Fibroblast of peridontal ligament (primary cell): ENCODE measurements around the gene OSBPL9.
"Not testable (repeated sequence)": the region's sequence is repeated elsewhere in the genome, so short reads cannot be mapped to it uniquely, and the experiment has no call there.

Experiments used
- DNase-seq: peaks from one replicate; pipeline ENCODE4 v3.0.0-alpha.2; 2010; ENCODE audit errors: extremely low read depth

OSBPL9 gene

DNA sequence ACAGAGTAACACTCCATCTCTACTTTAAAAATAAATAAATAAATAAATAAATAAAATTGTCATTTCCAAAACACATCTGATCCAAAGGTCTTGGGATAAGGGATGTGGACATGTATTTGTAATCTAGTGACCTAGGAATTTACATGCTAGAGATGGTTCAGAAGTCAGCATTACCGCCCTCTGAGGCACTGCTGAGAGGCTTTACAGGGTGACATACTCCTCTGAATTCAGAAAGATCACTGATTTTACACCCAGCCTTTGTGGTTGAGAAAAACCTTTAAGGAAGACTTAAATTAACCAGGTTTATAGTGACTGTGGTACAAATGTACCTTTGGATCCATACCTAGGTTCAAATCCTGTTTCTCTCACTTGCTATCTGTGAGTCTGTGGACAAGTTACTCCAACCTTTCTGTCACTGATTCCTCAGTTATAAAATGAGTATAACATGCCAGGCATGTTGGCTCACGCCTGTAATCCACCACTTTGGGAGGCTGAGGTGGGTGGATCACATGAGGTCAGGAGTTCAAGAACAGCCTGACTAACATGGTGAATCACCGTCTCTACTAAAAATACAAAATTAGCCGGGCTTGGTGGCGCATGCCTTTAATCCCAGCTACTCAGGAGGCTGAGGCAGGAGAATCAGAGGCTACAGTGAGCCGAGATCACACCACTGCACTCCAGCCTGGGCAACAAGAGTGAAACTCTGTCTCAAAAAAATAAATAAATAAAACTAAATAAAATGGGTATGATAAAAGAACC lies 20.1 kb downstream of the OSBPL9 start:
- peak; percentile 77 for DNase-seq

DNA sequence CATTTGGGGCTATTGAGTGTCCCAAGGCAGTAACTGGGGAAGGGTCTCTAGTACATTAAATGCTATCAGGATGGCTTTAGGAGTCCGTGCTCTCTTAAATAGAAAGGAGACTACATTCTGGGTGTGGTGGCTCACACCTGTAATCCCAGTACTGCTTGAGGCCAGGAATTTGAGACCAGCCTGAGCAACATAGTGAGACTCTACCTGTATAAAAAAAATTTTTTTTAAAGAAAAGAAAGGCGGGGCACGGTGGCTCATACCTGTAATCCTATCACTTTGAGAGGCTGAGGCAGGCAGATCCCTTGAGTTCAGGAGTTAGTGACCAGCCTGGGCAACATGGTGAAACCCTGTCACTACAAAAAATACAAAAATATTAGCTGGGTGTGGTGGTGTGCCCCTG lies 21.5 kb downstream of the OSBPL9 start:
- DNase-seq, result no peak

DNA sequence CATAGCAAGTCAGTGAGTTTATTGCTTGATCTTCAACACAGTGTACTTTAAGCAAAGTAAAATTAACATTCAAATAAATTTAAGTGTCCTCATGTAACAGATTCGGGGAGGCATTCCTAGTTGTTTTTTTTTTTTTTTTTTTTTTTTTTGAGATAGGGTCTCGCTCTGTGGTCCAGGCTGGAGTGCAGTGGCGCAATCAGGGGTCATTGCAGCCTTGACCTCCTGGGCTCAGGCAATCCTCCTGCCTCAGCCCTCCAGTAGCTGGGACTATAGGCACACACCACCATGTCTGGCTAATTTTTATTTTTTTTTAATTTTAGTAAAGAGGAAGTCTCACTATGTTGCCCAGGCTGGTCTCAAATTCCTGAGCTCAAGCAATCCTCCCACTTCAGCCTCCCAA lies 22.8 kb downstream of the OSBPL9 start:
- no peak for DNase-seq

DNA sequence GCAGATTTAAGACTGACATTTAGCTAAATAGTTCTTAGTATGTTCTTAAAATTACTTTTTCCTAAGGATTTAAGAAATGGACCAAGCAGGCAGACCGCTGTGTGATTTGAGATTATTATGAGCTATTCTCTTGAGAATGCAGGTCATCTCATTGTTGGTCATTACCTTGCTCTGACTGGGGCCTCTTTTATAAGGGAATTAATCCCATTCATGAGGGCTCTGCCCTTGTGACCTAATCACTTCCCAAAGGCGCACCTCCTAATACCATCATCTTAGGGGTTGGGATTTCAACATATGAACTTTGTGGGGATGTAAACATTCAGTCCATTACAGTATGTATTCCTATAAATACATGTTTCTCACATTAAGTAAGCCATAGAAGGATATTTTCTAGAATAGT lies 24.2 kb downstream of the OSBPL9 start:
- no peak for DNase-seq

DNA sequence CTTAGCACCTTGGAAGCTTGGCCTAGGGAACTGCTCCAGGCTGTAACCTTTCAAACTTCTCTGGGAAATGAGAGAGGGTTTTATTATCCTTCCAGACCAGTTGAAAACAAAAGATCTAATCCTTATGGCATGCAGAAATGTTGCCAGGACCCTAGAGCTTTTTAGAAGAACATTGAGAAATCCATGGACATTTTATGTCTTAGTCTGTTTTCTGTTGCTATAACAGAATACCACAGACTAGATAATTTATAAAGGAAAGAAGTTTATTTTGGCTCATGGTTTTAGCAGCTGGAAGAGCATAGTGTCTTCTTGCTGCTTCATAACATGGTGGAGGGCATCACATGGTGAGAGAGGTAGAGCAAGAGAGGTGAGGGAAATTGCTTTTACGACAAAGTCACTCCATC lies 25.8 kb downstream of the OSBPL9 start:
- DNase-seq, result peak; percentile 97

DNA sequence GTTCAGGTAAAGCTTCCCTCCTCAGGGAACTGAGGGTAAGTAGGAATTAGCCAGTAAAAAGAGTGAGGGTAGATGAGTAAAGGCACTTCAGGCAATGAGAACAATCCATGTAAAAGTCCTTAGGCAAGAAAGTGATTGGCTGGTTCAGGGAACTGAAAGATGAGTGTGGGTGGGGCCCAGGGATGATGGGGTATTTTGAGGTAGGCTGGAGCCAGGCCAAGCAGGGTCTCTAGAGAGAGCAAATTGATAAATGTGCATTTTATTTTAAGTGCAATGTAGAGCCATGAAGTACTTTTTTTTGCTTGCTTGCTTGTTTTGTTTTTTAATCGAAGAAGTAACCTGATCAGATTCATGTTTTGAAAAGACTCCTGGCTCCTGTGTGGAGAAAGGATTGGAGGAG lies 26.5 kb downstream of the OSBPL9 start:
- DNase-seq, result no peak

DNA sequence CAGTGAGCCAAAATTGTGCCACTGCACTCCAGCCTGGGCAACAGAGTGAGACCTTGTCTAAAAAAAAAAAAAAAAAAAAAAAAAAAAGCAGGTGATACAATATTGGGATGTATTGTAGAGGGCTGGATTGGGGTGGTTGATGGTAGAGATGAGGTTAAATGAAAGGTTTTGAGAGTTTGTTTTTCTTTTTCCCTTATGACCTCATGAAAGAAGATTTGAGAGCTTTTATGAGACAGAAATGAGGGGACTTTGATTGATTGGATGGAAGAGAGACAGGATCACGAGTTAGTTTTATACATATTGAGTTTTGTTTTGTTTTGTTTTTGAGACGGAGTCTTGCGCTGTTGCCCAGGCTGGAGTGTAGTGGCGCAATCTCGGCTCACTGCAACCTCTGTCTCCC lies 27.1 kb downstream of the OSBPL9 start:
- DNase-seq, result no peak

DNA sequence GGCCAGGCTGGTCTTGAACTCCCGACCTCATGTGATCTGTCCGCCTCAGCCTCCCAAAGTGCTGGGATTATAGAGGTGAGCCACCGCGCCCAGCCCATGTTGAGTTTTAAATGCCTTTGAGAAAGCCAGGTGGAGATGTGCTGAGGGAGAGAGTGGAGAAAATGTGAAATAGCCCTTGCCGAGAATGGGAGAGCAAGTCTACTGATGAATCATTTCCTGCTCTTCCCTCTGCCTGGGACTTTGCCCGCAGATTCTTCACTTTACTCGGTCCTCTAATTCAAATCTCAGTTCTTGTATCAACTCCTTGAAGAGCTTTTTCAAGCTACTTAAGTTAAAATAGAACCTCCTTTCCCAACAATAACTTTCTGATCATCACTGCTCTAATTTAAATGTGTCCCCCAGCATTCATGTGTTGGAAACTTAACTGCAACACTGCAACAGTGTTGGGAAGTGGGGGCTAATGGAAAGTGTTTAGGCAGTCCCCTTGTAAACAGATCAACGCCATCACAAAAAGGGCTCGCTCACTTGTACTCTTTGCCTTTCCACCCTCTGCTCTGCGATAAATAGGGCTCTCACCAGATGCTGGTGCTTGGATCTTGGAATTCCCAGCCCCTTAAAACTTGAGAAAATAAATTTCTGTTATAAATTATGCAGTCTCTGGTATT lies 27.8 kb downstream of the OSBPL9 start:
- DNase-seq, result peak; percentile 71

DNA sequence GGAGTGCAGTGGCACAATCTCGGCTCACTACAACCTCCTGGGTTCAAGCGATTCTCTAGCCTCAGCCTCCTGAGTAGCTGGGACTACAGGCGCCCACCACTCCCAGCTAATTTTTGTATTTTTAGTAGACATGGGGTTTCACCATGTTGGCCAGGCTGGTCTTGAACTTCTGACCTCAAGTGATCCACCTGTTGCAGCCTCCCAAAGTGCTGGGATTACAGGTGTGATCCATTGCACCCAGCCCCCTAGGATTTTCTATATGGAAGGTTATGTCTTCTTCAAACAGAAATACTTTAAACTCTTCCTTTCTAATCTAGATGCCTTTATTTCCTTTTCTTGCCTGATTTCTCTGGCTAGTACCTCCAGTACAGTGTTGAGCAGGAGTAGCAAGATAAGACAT lies 29.7 kb downstream of the OSBPL9 start:
- not testable (repeated sequence) for DNase-seq

DNA sequence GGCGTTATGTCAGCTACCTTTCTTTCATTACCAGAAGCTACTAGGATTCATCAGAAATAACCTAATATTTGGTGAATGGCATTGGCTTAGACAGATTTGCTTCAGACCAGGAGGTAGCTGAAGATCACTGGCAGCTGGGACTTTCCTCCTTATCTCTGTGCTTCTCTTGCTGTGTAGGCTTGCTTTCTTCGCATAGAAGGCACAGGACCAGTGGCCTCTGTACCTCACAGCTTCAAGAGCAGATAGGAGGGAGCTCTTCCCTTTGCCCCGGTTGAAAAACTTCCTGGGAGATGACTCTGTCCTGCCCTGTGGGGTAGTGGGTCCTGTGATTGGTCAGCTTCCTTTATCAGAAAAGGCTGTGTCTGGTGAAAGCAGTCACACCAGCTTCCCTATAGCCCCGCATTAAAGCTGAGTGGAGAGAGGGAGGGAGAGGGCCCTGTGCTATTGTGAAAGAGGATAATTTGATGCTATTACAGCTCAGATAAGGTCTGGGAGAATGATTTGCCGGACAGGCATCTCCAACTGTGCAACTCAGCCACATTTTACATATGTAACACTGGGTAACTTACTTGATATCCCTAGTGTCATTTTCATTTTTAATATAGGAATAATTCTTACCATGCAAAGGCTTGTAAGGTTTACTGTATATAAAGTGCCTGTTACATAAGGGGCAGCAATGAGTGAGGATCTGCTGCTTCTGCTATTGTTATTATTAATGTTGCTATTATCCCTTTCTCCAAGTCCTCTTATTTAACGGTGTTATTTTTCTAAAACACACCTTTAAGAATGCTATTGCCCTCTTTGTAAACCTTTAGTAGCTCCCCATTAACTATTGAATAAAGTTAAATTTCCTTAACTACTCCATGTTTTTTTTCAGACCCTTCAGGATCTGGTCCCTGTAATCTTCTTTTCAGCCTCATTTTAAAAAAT lies 31.6 kb downstream of the OSBPL9 start:
- DNase-seq, result peak; percentile 82

DNA sequence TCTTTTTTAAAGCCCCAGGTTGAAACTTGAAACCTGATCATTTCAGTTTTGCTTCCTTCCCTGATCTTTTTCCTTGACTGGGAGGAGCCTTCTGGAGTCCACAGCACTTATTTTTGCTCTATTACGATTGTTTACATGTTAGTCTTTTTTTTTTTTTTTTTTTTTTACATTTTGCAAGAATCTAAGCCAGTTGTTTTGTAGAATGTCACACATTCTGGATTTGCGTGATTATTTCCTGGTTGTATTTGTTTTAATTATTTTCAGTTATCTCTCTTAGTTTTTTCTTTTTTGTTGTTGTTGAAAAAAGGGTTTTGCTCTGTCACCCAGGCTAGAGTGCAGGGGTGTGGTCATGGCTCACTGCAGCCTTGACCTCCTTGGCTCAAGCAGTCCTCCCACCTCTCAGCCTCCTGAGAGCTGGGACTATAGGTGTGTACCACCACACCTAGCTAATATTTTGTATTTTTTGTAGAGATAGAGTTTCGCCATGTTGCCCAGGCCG lies 32.8 kb downstream of the OSBPL9 start:
- no peak for DNase-seq

DNA sequence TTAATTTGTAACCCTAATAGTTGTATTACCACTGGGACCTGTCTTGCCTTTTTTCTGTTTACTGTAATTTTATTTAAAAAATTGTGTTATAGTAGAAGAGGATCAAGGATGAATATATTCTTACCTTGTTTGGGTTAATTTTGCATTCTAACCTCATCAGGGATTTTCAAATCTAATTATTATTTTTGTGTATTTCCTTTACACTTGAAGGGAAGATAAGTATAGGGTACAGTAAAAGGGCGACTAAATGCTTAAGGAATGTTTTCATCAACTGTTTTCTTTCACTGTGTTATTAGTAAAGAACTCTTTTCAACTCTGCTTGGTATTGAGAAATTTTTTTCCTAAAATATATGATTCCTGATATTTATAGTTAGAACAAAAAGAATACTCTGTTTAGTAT lies 33.3 kb downstream of the OSBPL9 start:
- DNase-seq, result no peak

DNA sequence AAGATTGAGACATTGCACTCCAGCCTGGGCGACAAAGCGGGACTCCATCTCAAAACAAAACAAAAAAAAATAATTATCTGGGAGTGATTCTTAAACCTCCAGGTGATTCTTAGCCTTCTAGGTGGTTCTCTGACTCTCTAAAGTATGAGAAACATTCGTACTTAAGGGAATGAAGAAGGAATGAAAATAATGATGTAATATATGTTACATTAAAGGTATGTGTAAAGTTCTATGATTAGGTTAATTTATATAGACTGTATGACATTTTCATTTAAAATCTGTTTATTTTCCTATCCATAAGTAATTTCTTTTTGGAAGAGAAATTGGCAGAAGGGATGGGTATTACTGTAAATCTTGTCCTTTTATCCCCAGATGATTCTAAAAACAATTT lies 34.7 kb downstream of the OSBPL9 start:
- DNase-seq, result no peak

DNA sequence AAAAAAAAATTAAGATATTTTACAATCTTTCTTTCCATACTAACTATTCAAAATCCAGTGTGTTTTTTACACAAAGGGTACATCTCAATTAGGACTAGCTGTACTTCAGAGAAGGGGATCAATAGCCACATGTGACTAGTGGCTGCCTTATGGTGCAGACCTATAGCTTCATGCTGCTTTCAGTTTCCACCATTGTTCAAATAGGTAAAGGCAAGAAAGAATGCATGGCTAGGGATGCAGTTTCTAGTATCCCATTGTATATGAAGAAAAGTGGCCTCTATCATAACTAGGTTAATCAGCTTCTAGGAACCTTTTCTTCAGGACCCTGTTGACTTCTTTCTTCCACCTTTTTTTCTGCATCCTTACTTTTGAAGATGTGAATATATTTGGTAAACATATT lies 35.7 kb downstream of the OSBPL9 start:
- DNase-seq, result no peak

DNA sequence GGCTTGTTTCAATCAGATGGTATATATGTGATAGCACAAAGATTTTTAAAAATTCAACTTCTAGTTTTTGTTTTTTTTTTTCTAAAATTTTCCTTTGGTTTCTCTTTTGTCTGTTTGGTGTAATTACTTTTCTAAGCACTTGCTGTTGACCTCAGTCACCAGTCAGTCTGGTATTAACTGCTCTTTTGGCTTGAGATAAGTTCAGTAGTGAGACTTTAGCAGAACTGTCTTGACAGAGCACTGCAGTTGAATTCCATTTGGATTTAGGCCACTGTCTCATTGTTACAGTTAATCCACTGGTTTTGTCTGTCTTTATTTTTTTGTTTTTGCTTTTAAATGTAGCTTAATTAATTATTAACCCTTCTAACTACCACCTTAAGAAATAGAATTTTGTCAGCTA lies 36.2 kb downstream of the OSBPL9 start:
- no peak for DNase-seq

DNA sequence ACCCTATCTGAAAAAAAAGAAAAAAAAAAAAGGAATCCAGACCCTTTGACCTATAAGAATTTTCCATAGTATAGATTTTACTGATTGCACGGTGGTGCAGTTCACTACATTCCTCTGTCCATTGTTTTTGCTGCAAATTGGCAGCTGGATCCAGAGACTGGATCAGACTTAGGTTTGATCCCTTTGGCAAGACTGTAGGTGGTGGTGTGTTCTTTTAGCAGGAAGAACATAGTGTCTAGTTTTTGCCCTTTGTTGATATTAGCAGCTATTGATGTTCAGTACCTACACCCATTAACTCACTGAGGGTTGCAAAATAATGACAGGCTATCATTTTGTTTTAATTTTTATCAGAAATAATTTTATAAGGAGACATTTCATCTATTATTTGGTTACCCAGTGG lies 37.1 kb downstream of the OSBPL9 start:
- DNase-seq, result no peak

DNA sequence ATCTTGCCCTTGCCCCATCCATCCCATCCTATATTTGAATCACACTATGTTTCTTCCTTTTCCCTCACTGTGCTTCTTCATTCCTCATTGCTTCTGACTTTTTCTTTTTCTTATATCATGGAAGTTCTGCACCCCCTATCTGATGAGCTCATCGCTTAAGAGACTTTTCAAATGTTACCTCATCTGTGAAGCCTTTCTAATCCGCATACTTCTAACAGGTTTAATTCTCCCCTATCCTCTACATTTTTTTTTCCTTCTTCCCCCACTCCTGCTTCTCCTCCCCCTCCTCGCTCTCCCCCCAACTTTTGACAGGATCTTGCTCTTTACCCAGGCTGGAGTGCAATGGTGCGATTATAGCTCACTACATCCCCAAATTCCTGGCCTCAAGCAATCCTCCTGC lies 39.5 kb downstream of the OSBPL9 start:
- DNase-seq, result no peak

DNA sequence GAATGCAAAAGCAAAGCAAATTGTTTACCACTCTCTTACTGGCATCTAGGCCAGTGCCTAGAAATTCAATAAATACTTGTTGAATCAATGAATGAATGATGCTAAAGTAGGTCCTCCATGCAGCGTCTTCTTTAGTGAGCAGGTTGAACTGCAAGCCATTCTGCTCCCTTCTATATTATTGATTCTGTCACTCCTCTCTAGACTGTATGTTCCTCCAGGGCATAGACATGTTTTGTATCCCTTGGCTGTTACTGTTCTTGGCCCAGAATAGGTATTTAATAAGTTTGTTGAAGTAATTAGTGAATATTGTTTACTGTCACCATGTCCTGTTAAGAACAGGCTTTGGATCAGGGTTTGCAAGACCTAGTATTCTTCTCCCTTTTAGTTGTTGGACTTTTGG lies 43.7 kb downstream of the OSBPL9 start:
- DNase-seq, result no peak

DNA sequence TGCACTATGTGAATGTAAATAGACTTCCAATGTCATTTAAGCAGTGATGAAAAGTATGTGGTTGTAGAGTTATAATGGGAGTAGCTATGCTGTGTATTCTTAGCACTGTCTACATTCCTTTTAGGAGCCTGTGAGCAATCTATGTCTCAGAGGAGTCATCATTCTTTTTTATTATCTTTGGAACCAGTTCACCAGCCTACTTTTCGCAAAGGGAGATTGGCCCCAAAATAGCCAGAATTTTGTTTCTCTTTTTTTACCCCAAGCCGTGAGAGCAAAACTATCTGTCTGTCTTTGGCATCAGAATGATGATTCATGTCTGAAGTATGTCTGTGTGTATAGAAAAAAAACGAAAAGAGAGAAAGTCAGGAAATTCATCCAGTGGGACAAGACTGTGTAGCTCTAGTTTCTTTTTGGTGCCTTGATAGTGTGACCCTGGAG lies 44.2 kb downstream of the OSBPL9 start:
- DNase-seq, result peak; percentile 97

DNA sequence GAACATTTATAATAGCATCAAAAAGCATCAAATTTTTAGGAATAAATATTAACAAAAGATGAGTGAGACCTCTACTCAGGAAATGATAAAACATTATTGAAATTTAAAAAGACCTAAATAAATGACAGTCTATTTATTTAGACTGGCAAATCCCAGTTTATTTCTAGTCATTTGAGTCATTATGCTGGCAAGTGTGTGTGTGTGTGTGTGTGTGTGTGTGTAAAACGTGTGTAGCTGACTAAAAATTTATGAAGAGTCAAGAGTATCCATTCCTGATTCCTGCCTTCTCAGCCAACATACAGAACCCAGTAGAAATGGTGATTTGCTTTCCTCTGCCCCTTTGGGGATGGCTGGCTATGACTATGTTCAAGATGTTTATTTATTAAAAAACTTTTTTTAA lies 46.2 kb downstream of the OSBPL9 start:
- DNase-seq, result peak; percentile 36

DNA sequence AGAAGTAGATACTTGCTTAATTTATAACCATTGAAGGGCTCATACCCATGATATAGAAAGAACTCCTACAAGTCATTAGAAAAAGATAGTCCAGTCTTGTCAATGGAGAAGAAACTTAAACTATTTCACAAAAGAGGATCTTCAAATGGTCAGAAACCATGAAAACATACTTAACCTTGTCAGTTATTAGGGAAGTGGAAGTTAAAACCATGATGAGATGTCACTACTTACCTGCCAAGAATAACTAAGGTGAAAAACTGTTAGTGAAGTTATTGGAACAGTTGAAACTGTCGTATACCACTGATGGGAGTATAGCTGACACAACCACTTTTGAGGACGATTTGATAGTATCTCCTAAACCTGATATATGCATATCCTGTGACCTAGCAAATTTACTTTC lies 46.8 kb downstream of the OSBPL9 start:
- DNase-seq, result no peak
